Measurements from ENCODE around the gene KBTBD13.
A peak's percentile ranks its signal among the peaks of the same experiment; 100 is the strongest.

Gene KBTBD13

DNA sequence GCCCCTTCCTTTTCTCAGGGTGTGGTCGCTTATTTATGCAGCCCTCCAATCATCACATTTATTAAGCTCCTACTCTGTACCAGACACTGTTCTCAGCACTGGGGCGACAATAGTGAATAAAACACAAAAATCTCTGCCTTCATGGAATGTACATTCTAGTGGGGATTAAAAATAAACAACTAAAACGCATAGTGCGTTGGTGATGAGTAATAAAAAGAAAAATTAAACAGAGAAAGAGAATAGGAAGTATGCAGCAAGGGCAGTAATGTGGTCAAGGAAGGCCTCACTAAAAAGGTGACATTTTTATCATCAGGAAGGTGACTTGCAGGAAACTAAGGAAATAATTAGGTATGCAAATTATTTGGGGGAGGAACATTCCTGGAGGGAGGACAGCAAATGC, 26.3 kb upstream of the KBTBD13 start:
- no peak for FAIRE-seq
- TF ChIP-seq POU2F2 (IDR thresholded peaks at IDR 0.05; ENCODE audit: low read depth, low read length) (no peak), POLR2A (IDR thresholded peaks at IDR 0.05; ENCODE audit: low read depth, low read length) (no peak), PAX5 (IDR thresholded peaks at IDR 0.05; ENCODE audit: insufficient read depth, low read length, severe bottlenecking) (no peak), TAF1 (IDR thresholded peaks at IDR 0.05; ENCODE audit: low read depth, low read length) (no peak), POLR2AphosphoS5 (IDR thresholded peaks at IDR 0.05; ENCODE audit: low read depth, low read length) (no peak), SPI1 (IDR thresholded peaks at IDR 0.05; ENCODE audit: low read depth, low read length) (no peak)

DNA sequence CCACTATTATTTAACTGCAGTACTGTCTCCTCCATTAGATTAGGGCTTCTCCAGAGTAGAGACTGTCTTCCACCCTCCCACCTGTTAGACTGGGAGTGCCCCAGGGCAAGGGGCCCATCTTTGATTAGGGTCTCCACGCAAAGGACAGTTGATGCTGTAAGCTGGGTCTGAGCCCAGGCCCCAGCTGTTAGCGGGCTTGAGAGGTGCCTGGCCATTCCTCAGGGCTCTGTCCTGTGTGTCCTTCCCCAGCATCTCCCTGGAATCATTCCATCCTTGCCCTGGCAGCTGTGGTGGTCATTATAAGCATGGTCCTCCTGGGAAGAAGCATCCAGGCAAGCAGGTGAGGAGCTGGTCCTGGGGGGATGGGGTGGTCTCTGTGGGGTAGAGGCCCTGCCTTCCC, 25.3 kb upstream of the KBTBD13 start:
- FAIRE-seq: no peak
- TF ChIP-seq POLR2A (IDR thresholded peaks at IDR 0.05; ENCODE audit: low read depth, low read length) (no peak), TAF1 (IDR thresholded peaks at IDR 0.05; ENCODE audit: low read depth, low read length) (no peak), PAX5 (IDR thresholded peaks at IDR 0.05; ENCODE audit: insufficient read depth, low read length, severe bottlenecking) (no peak), SPI1 (IDR thresholded peaks at IDR 0.05; ENCODE audit: low read depth, low read length) (no peak), POU2F2 (IDR thresholded peaks at IDR 0.05; ENCODE audit: low read depth, low read length) (no peak), POLR2AphosphoS5 (IDR thresholded peaks at IDR 0.05; ENCODE audit: low read depth, low read length) (no peak)
- DNase-seq (ENCODE audit: insufficient read length, low spot score): no peak

More for the DNA sequence above, 26.3 kb upstream of the KBTBD13 start:
- no peak for DNase-seq (ENCODE audit: insufficient read length, low spot score)

DNA sequence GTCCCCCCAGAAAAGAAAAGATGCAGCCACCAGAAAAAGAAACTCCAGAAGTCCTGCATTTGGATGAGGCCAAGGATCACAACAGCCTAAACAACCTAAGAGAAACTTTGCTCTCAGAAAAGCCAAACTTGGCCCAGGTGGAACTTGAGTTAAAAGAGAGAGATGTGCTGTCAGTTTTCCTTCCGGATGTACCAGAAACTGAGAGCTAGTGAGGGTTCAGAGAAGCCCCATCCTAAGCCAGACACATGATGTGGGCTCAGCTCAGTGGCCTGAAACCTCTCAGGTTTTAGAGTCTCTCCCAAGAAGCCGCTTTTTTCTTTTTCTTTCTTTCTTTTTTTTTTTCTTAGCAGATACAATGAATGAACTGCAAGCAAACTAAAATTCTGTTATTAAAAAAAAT, 23.6 kb upstream of the KBTBD13 start:
- TF ChIP-seq SPI1 (IDR thresholded peaks at IDR 0.05; ENCODE audit: low read depth, low read length) (no peak), TAF1 (IDR thresholded peaks at IDR 0.05; ENCODE audit: low read depth, low read length) (no peak), PAX5 (IDR thresholded peaks at IDR 0.05; ENCODE audit: insufficient read depth, low read length, severe bottlenecking) (no peak), POU2F2 (IDR thresholded peaks at IDR 0.05; ENCODE audit: low read depth, low read length) (no peak), POLR2A (IDR thresholded peaks at IDR 0.05; ENCODE audit: low read depth, low read length) (no peak), POLR2AphosphoS5 (IDR thresholded peaks at IDR 0.05; ENCODE audit: low read depth, low read length) (no peak)
- DNase-seq (ENCODE audit: insufficient read length, low spot score): no peak
- no peak for FAIRE-seq

DNA sequence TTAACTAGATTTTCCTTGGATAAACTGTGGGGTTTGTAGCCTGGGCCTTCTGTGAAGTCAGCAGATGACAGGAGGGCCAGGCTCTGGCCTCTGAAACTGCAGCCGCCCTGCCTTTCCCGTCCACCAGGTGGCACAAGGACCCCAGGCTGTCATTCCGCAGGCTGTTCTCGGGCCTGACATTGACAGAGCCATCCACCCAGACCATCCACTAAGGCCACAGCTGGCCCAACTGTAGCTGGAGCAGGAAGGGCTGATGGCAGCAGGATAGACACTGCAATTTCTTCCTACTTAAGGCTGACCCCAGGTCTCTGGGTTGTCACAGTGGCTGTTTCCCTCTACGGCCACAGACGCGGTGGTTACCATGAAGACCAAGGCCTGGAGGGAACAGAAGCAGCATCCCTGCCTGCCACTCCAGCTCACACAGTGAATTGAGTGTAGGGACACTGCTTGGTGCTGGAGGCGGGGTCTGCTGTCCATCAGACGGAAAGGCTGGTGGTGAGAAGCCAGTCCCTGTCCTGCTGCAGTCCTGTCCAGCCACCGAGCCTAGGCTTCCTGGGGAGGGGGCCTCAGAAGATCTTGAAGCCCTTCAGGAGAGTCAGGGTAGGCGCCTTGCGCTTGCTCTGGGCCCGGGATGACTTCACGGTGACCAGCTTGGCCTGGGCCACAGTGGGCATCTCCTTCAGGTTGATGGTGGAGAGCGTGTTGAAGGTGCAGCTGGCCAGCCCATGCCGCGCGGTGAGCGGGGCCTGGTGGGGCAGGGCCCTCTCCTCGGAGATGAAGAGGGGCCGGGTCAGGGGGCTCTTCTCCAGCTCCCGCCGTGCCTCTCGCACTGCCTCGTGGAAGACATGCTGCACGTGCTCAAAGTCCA, 22.0 kb upstream of the KBTBD13 start:
- TF ChIP-seq PAX5 (IDR thresholded peaks at IDR 0.05; ENCODE audit: insufficient read depth, low read length, severe bottlenecking): no peak
- DNase-seq (ENCODE audit: insufficient read length, low spot score) (peak; percentile 89), FAIRE-seq (peak; percentile 87)

DNA sequence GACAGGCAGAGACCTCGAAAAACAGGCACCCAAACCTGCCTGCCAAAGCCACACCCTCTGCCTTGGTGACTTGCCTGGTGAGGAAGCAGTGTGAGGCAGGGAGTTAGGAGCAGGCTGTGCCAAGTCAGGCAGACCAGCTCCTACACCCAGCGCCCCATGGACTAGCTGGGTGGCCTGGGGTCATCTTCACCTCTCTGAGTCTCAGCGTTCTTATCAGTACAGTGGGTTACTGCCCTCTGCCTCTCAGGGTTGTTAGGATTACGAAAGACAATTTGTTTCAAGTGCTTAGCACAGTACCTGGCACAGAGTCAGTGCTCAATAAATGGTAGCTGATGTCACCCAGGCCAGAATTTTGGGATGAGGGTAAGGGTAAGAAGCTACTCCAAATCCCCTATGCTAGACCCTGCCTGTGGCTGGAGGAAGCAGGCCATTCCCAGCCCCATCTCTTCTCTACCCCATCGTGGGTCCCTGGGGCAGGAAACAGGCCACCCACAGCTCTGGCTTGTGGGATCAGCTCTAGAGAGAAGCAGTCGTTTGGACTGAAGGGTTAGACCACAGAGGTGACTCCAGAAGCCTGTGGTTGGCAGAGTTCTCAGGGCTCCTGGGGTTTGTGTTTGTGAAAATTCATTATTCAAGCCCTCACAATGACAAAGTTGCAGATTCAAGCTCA, 21.2 kb upstream of the KBTBD13 start:
- DNase-seq (ENCODE audit: insufficient read length, low spot score) (no peak), FAIRE-seq (no peak)
- no peak for TF ChIP-seq POLR2A (IDR thresholded peaks at IDR 0.05; ENCODE audit: low read depth, low read length)
- no peak for TF ChIP-seq PAX5 (IDR thresholded peaks at IDR 0.05; ENCODE audit: insufficient read depth, low read length, severe bottlenecking)
- TF ChIP-seq TAF1 (IDR thresholded peaks at IDR 0.05; ENCODE audit: low read depth, low read length): no peak
- TF ChIP-seq POLR2AphosphoS5 (IDR thresholded peaks at IDR 0.05; ENCODE audit: low read depth, low read length): no peak
- no peak for TF ChIP-seq POU2F2 (IDR thresholded peaks at IDR 0.05; ENCODE audit: low read depth, low read length)
- TF ChIP-seq SPI1 (IDR thresholded peaks at IDR 0.05; ENCODE audit: low read depth, low read length): no peak

DNA sequence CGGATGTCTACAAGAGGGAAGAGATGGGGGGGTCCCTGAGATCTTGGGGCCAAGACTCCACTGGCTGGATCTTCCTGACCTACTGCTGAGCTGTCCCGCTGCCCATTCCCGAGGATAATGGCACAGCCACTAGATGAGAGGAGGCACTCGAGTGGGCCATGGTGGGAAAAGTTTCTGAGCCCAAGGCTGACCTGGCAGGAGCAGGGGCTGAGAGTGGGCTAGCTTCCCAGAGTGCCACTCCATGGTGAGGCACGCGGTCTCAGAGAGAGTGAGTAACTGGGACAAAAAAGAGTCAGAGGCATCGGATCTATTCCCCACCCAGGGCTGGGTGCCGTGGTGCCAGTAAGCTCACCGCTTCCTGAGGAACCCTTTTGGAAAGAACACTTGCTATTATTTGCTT, 20.4 kb upstream of the KBTBD13 start:
- FAIRE-seq (no peak), DNase-seq (ENCODE audit: insufficient read length, low spot score) (no peak)
- TF ChIP-seq POLR2A (IDR thresholded peaks at IDR 0.05; ENCODE audit: low read depth, low read length): no peak
- TF ChIP-seq PAX5 (IDR thresholded peaks at IDR 0.05; ENCODE audit: insufficient read depth, low read length, severe bottlenecking): no peak
- no peak for TF ChIP-seq SPI1 (IDR thresholded peaks at IDR 0.05; ENCODE audit: low read depth, low read length)
- TF ChIP-seq POLR2AphosphoS5 (IDR thresholded peaks at IDR 0.05; ENCODE audit: low read depth, low read length): no peak
- TF ChIP-seq TAF1 (IDR thresholded peaks at IDR 0.05; ENCODE audit: low read depth, low read length): no peak
- TF ChIP-seq POU2F2 (IDR thresholded peaks at IDR 0.05; ENCODE audit: low read depth, low read length): no peak

DNA sequence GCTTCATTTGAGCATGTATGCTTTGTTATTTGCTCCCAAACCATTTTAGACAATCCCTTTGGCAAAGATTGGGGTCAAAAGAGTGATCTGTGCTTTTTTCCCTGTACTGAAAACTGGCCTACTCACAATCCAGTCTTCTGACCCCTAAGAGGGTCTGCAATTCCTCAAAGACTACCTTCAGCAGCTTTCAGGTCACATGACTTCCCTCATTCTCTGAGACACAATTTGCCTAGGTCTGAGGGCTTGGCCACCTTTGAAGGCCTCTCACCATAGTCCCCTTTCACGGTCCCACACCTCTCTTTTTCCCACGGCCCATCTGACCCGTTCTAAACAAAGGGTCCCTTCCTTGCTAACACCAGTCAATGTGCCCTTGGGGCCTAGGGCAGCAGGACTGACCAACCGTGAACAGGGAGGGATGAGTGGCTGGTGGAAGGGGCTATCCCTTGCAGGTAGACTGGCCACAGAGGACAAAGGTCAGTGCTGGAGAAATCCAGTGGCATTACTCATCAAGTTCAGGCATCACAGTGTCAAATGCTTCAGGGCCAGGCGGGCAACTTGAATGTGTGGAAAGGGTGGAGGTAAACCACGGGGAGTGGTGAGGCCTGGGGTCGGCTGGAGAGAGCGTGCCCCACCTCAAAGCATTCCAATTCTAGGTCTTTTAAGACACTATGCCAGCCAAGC, 19.5 kb upstream of the KBTBD13 start:
- no peak for DNase-seq (ENCODE audit: insufficient read length, low spot score)
- FAIRE-seq: no peak
- no peak for TF ChIP-seq PAX5 (IDR thresholded peaks at IDR 0.05; ENCODE audit: insufficient read depth, low read length, severe bottlenecking)
- TF ChIP-seq SPI1 (IDR thresholded peaks at IDR 0.05; ENCODE audit: low read depth, low read length): no peak
- no peak for TF ChIP-seq POU2F2 (IDR thresholded peaks at IDR 0.05; ENCODE audit: low read depth, low read length)
- TF ChIP-seq POLR2A (IDR thresholded peaks at IDR 0.05; ENCODE audit: low read depth, low read length): no peak
- TF ChIP-seq POLR2AphosphoS5 (IDR thresholded peaks at IDR 0.05; ENCODE audit: low read depth, low read length): no peak
- no peak for TF ChIP-seq TAF1 (IDR thresholded peaks at IDR 0.05; ENCODE audit: low read depth, low read length)

DNA sequence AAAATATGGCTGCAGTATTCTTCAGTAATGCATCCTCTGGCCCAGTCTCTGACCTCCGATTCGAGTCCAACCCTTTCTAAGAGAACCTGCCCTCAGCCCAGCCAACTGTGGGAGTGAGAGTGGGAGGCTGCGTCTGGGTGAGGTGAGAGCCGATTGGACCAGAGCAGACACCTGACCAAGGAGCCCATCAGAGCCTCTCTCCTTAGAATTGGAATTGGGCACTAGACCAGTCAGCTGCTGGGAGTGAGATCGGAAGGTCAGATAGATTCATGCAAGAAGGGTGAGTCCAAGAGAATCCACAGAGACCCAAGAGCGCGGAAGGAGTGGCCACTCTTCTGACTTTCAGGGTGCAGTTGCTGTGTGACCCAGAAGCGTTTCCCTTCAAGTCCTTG, 19.0 kb upstream of the KBTBD13 start:
- FAIRE-seq: no peak
- no peak for TF ChIP-seq POLR2A (IDR thresholded peaks at IDR 0.05; ENCODE audit: low read depth, low read length)

DNA sequence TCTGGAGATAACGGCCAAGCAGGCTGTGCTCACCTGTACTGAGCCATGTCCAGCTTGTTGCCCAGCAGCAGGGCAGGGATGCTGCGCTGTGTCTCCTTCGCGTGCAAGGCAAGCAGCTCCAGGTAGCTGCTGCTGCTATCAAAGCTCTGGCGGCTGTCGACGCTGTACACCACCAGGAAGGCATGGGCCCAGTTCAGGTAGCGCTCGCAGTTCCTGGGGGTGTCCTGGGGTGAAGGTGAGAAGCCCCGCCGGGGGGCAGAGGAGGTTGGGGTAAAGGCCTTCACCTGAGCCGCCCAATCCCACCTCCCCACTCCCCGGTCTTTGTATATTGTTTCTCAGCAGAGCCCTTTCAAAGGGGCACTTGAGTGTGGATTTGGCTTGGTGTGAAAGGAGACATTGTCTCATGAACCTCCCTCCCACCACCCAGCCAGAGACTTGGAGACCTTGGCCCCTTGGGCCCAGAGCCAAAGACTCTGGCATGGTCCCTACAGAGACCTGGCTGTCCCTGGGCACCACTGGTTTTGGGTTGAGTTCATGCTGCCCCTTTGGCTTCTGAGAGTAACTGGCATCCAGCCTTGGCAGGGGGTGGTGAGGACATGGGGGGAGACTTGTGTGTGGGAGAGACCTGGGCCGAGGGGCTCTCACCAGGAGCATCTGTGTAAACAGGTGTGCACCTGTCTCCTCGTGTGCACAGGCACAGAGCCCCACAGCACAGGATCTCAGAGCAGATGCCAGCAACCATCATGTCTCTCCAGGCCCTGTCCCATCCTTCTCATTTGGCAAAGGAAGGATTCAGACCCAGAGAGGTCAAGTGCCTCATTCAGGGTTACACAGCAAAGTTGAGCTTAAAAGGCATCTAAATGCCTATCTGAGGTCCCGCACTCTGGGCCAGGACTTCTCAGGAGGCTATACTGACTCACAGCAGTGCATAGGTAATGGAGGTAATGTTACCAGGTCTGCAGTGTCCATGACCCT, 17.9 kb upstream of the KBTBD13 start:
- DNase-seq (ENCODE audit: insufficient read length, low spot score) (no peak), FAIRE-seq (no peak)
- no peak for TF ChIP-seq POU2F2 (IDR thresholded peaks at IDR 0.05; ENCODE audit: low read depth, low read length)
- TF ChIP-seq TAF1 (IDR thresholded peaks at IDR 0.05; ENCODE audit: low read depth, low read length): no peak
- TF ChIP-seq PAX5 (IDR thresholded peaks at IDR 0.05; ENCODE audit: insufficient read depth, low read length, severe bottlenecking): no peak
- TF ChIP-seq POLR2A (IDR thresholded peaks at IDR 0.05; ENCODE audit: low read depth, low read length): no peak
- TF ChIP-seq POLR2AphosphoS5 (IDR thresholded peaks at IDR 0.05; ENCODE audit: low read depth, low read length): no peak
- no peak for TF ChIP-seq SPI1 (IDR thresholded peaks at IDR 0.05; ENCODE audit: low read depth, low read length)

More for the DNA sequence above, 19.0 kb upstream of the KBTBD13 start:
- no peak for DNase-seq (ENCODE audit: insufficient read length, low spot score)

Data from GM12891 (cell line).